ENCODE data around the gene PLCH1. TPM values are rescaled to one million over a fixed set of nuclear protein-coding genes. Genes with fewer than 3 reads are reported as not detected.

Gene PLCH1
- total and polyA plus RNA-seq, 4 donors = 0.08 to 0.57 TPM; not detected in 2

GRCh38 chr3:155549087-155549486, 195.8 kb downstream of the PLCH1 start:
- WGBS, 2 donors = 32 to 39% methylated on average over 2 of the region's 2 CpGs
- ATAC-seq (ENCODE audit: low FRiP score) = no peak
- Histone ChIP-seq H3K27ac (ENCODE audit: low read depth in 1 of 2, low read length in 2 of 2) (no peak overlapping the region), H3K27me3 (ENCODE audit: control insufficient read depth in 1 of 2, insufficient read depth in 2 of 2, low read length in 1 of 2) (no peaks in the 10 kb centered on the region), H3K4me3 (ENCODE audit: low read length in 2 of 2) (no peak overlapping the region), H3K9me3 (ENCODE audit: control insufficient read depth, low read length) (peaks cover 2% of the 10 kb centered on the region), H3K36me3 (ENCODE audit: control insufficient read depth in 1 of 2, insufficient read depth in 2 of 2, low read length in 1 of 2) (no peaks in the 10 kb centered on the region), H3K4me1 (ENCODE audit: control insufficient read depth in 1 of 2, insufficient read depth in 2 of 2, low read length in 2 of 2) (no peaks in the 10 kb centered on the region)
- no peak for DNase-seq
- intact Hi-C loops (cut with DNase I) = no loop called here

GRCh38 chr3:155548195-155548594, 196.7 kb downstream of the PLCH1 start:
- no peak for DNase-seq
- Histone ChIP-seq H3K4me1 (ENCODE audit: control insufficient read depth in 1 of 2, insufficient read depth in 2 of 2, low read length in 2 of 2) (no peaks in the 10 kb centered on the region), H3K4me3 (ENCODE audit: low read length in 2 of 2) (no peak overlapping the region), H3K36me3 (ENCODE audit: control insufficient read depth in 1 of 2, insufficient read depth in 2 of 2, low read length in 1 of 2) (no peaks in the 10 kb centered on the region), H3K27me3 (ENCODE audit: control insufficient read depth in 1 of 2, insufficient read depth in 2 of 2, low read length in 1 of 2) (no peaks in the 10 kb centered on the region), H3K27ac (ENCODE audit: low read depth in 1 of 2, low read length in 2 of 2) (no peak overlapping the region), H3K9me3 (ENCODE audit: control insufficient read depth, low read length) (no peaks in the 10 kb centered on the region)
- 11 to 51% methylated on average over 2 of the region's 2 CpGs for WGBS, 2 donors
- no peak for ATAC-seq (ENCODE audit: low FRiP score)
- intact Hi-C loops (cut with DNase I) = no loop called here

DNA sequence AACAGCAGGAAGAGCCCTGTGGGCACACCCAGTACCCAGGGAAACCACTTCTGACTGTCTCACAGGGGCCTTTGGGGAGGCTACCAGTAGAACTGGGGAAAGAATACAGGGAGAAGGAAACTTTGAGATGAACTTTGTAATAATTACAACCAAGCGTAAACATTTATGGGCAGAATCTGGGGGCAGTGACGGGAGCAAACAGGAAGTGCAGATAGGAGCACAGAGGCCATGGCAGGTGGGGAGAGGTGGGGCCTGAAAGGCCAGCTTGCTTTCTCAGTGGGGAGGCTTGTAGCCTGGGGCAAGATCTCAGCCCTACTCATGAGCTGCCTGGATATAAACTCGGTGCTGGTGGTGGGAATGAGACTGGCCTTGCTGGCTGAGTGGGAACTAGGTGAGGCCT, 209.8 kb downstream of the PLCH1 start:
- no peaks in the 10 kb centered on the region for H3K4me1 ChIP-seq (ENCODE audit: control insufficient read depth in 1 of 2, insufficient read depth in 2 of 2, low read length in 2 of 2)
- 90 to 96% methylated on average over 3 of the region's 3 CpGs for WGBS, 2 donors
- DNase-seq (no peak), ATAC-seq (ENCODE audit: low FRiP score) (no peak)
- H3K27me3 ChIP-seq (ENCODE audit: control insufficient read depth in 1 of 2, insufficient read depth in 2 of 2, low read length in 1 of 2) = no peaks in the 10 kb centered on the region
- intact Hi-C loops (cut with DNase I) = no loop called here
- no peak overlapping the region for H3K27ac ChIP-seq (ENCODE audit: low read depth in 1 of 2, low read length in 2 of 2)
- H3K9me3 ChIP-seq (ENCODE audit: control insufficient read depth, low read length) = peaks cover 5% of the 10 kb centered on the region
- H3K36me3 ChIP-seq (ENCODE audit: control insufficient read depth in 1 of 2, insufficient read depth in 2 of 2, low read length in 1 of 2) = no peaks in the 10 kb centered on the region
- H3K4me3 ChIP-seq (ENCODE audit: low read length in 2 of 2) = no peak overlapping the region

DNA sequence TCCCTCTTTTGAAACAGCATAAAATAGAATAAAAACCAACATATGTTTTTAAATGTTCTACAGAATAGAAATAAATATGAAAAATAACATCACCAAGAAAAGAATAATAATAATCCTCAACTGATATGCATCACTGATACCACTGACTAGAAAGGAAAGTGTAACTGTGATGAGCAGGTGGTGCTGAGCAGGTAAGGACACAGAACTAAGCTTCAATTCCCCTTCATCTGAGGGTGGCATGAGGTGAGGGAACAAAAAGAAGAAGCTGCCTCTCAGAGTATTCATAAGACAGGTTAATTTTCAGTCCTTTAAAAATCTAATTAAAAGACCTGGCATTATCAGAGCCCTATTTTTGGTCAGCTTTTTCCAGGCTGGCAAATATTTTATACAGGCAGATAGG, 216.3 kb downstream of the PLCH1 start:
- no peak overlapping the region for H3K27ac ChIP-seq (ENCODE audit: low read depth in 1 of 2, low read length in 2 of 2)
- DNase-seq (no peak), ATAC-seq (ENCODE audit: low FRiP score) (no peak)
- no peaks in the 10 kb centered on the region for H3K27me3 ChIP-seq (ENCODE audit: control insufficient read depth in 1 of 2, insufficient read depth in 2 of 2, low read length in 1 of 2)
- no peak overlapping the region for H3K4me3 ChIP-seq (ENCODE audit: low read length in 2 of 2)
- intact Hi-C loops (cut with DNase I) = no loop called here
- no peaks in the 10 kb centered on the region for H3K36me3 ChIP-seq (ENCODE audit: control insufficient read depth in 1 of 2, insufficient read depth in 2 of 2, low read length in 1 of 2)
- H3K9me3 ChIP-seq (ENCODE audit: control insufficient read depth, low read length) = peaks cover 3% of the 10 kb centered on the region
- no peaks in the 10 kb centered on the region for H3K4me1 ChIP-seq (ENCODE audit: control insufficient read depth in 1 of 2, insufficient read depth in 2 of 2, low read length in 2 of 2)

GRCh38 chr3:155525324-155525833, 219.5 kb downstream of the PLCH1 start:
- intact Hi-C loops (cut with DNase I) = no loop called here
- no peak for ATAC-seq (ENCODE audit: low FRiP score)
- Histone ChIP-seq H3K27ac (ENCODE audit: low read depth in 1 of 2, low read length in 2 of 2) (no peak overlapping the region), H3K36me3 (ENCODE audit: control insufficient read depth in 1 of 2, insufficient read depth in 2 of 2, low read length in 1 of 2) (no peaks in the 10 kb centered on the region), H3K9me3 (ENCODE audit: control insufficient read depth, low read length) (peaks cover 3% of the 10 kb centered on the region), H3K4me1 (ENCODE audit: control insufficient read depth in 1 of 2, insufficient read depth in 2 of 2, low read length in 2 of 2) (no peaks in the 10 kb centered on the region), H3K27me3 (ENCODE audit: control insufficient read depth in 1 of 2, insufficient read depth in 2 of 2, low read length in 1 of 2) (no peaks in the 10 kb centered on the region), H3K4me3 (ENCODE audit: low read length in 2 of 2) (no peak overlapping the region)
- DNase-seq = no peak
- 90% methylated on average over 5 of the region's 5 CpGs for WGBS, 2 donors

- Histone ChIP-seq H3K9me3 (ENCODE audit: control insufficient read depth, low read length) (peaks cover 5% of the 10 kb centered on the region), H3K4me1 (ENCODE audit: control insufficient read depth in 1 of 2, insufficient read depth in 2 of 2, low read length in 2 of 2) (no peaks in the 10 kb centered on the region), H3K27me3 (ENCODE audit: control insufficient read depth in 1 of 2, insufficient read depth in 2 of 2, low read length in 1 of 2) (no peaks in the 10 kb centered on the region), H3K4me3 (ENCODE audit: low read length in 2 of 2) (no peak overlapping the region), H3K27ac (ENCODE audit: low read depth in 1 of 2, low read length in 2 of 2) (no peak overlapping the region), H3K36me3 (ENCODE audit: control insufficient read depth in 1 of 2, insufficient read depth in 2 of 2, low read length in 1 of 2) (no peaks in the 10 kb centered on the region)
- intact Hi-C loops (cut with DNase I) = no loop called here
- DNase-seq = no peak
- no peak for ATAC-seq (ENCODE audit: low FRiP score)
- WGBS, 2 donors = 64 to 66% methylated on average over 2 of the region's 2 CpGs
Observed at GRCh38 chr3:155520463-155520862, 224.4 kb downstream of the PLCH1 start.

GRCh38 chr3:155519078-155519477, 225.8 kb downstream of the PLCH1 start:
- Histone ChIP-seq H3K4me1 (ENCODE audit: control insufficient read depth in 1 of 2, insufficient read depth in 2 of 2, low read length in 2 of 2) (no peaks in the 10 kb centered on the region), H3K27ac (ENCODE audit: low read depth in 1 of 2, low read length in 2 of 2) (no peak overlapping the region), H3K36me3 (ENCODE audit: control insufficient read depth in 1 of 2, insufficient read depth in 2 of 2, low read length in 1 of 2) (no peaks in the 10 kb centered on the region), H3K4me3 (ENCODE audit: low read length in 2 of 2) (no peak overlapping the region), H3K9me3 (ENCODE audit: control insufficient read depth, low read length) (peaks cover 2% of the 10 kb centered on the region), H3K27me3 (ENCODE audit: control insufficient read depth in 1 of 2, insufficient read depth in 2 of 2, low read length in 1 of 2) (no peaks in the 10 kb centered on the region)
- DNase-seq (no peak), ATAC-seq (ENCODE audit: low FRiP score) (no peak)
- WGBS, 2 donors = 85 to 89% methylated on average over 3 of the region's 3 CpGs
- intact Hi-C loops (cut with DNase I) = no loop called here

GRCh38 chr3:155517903-155518302, 227.0 kb downstream of the PLCH1 start:
- no peaks in the 10 kb centered on the region for H3K36me3 ChIP-seq (ENCODE audit: control insufficient read depth in 1 of 2, insufficient read depth in 2 of 2, low read length in 1 of 2)
- ATAC-seq (ENCODE audit: low FRiP score) (no peak), DNase-seq (no peak)
- H3K4me1 ChIP-seq (ENCODE audit: control insufficient read depth in 1 of 2, insufficient read depth in 2 of 2, low read length in 2 of 2) = no peaks in the 10 kb centered on the region
- peaks cover 2% of the 10 kb centered on the region for H3K9me3 ChIP-seq (ENCODE audit: control insufficient read depth, low read length)
- intact Hi-C loops (cut with DNase I) = no loop called here
- no peak overlapping the region for H3K27ac ChIP-seq (ENCODE audit: low read depth in 1 of 2, low read length in 2 of 2)
- no peak overlapping the region for H3K4me3 ChIP-seq (ENCODE audit: low read length in 2 of 2)
- H3K27me3 ChIP-seq (ENCODE audit: control insufficient read depth in 1 of 2, insufficient read depth in 2 of 2, low read length in 1 of 2) = no peaks in the 10 kb centered on the region
- 84 to 87% methylated on average over 1 of the region's 1 CpG for WGBS, 2 donors

DNA sequence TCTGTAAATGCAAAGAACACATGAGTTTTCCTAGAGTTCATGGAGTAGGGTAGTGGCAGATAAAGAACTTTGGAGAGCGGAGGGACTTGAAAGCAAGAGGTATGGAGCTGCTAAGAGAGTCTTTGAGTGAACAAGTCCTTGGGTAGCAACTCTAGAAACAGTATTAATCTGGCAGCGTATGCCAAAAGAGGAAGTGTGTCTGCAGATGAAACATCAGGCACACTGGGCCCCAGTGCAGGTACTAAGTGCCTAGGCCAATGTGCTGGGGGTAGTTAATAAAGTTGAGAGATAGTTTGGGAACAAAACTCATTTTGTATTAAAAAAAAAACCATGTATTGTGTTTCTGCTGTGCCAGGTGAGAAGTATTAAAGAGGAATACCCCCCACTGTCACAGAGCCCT, 228.4 kb downstream of the PLCH1 start:
- no peaks in the 10 kb centered on the region for H3K36me3 ChIP-seq (ENCODE audit: control insufficient read depth in 1 of 2, insufficient read depth in 2 of 2, low read length in 1 of 2)
- no peaks in the 10 kb centered on the region for H3K27me3 ChIP-seq (ENCODE audit: control insufficient read depth in 1 of 2, insufficient read depth in 2 of 2, low read length in 1 of 2)
- intact Hi-C loops (cut with DNase I) = no loop called here
- no peak overlapping the region for H3K4me3 ChIP-seq (ENCODE audit: low read length in 2 of 2)
- H3K9me3 ChIP-seq (ENCODE audit: control insufficient read depth, low read length) = peaks cover 2% of the 10 kb centered on the region
- WGBS, 2 donors = 89 to 93% methylated on average over 2 of the region's 2 CpGs
- ATAC-seq (ENCODE audit: low FRiP score) (no peak), DNase-seq (no peak)
- no peaks in the 10 kb centered on the region for H3K4me1 ChIP-seq (ENCODE audit: control insufficient read depth in 1 of 2, insufficient read depth in 2 of 2, low read length in 2 of 2)
- H3K27ac ChIP-seq (ENCODE audit: low read depth in 1 of 2, low read length in 2 of 2) = no peak overlapping the region
